ENCODE data around the gene TTBK2. TPM values are rescaled to one million over a fixed set of nuclear protein-coding genes. Genes with fewer than 3 reads are reported as not detected.

The TTBK2 gene
- total RNA-seq, 1 donor from 2014 or later: 20.1 TPM

DNA sequence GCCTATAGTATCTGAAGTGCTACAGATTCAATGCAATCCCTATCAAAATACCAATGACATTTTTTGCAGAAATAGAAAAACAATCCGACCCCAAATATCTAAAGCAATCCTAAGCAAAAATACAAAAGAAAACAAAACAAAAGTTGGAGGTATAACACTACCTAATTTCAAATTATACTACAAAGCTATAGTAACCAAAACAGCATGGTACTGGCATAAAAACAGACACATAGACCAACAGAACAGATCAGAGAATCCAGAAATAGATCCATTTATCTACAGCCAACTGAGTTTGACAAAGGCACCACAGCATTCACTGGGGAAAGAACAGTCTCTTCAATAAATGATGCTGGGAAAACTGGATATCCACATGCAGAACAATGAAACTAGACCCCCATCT is 159.8 kb downstream of the TTBK2 start:
- Histone ChIP-seq H3K36me3 (ENCODE audit: control insufficient read depth, insufficient read depth, low read length) (no peaks in the 10 kb centered on the region), H3K4me3 (ENCODE audit: low read depth, low read length) (no peak overlapping the region), H3K27me3 (ENCODE audit: control insufficient read depth, insufficient read depth, low read length) (no peaks in the 10 kb centered on the region)
- no peak for DNase-seq (ENCODE audit: low read depth)
- TF ChIP-seq, protein P1, sequence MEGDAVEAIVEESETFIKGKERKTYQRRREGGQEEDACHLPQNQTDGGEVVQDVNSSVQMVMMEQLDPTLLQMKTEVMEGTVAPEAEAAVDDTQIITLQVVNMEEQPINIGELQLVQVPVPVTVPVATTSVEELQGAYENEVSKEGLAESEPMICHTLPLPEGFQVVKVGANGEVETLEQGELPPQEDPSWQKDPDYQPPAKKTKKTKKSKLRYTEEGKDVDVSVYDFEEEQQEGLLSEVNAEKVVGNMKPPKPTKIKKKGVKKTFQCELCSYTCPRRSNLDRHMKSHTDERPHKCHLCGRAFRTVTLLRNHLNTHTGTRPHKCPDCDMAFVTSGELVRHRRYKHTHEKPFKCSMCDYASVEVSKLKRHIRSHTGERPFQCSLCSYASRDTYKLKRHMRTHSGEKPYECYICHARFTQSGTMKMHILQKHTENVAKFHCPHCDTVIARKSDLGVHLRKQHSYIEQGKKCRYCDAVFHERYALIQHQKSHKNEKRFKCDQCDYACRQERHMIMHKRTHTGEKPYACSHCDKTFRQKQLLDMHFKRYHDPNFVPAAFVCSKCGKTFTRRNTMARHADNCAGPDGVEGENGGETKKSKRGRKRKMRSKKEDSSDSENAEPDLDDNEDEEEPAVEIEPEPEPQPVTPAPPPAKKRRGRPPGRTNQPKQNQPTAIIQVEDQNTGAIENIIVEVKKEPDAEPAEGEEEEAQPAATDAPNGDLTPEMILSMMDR (IDR thresholded peaks at IDR 0.05; ENCODE audit: insufficient read depth, low read length, poor library complexity, severe bottlenecking): no peak

GRCh38 chr15:42759093-42759492 is 161.5 kb downstream of the TTBK2 start:
- no peak overlapping the region for H3K4me3 ChIP-seq (ENCODE audit: low read depth, low read length)
- no peaks in the 10 kb centered on the region for H3K27me3 ChIP-seq (ENCODE audit: control insufficient read depth, insufficient read depth, low read length)
- TF ChIP-seq, protein P1 (IDR thresholded peaks at IDR 0.05; ENCODE audit: insufficient read depth, low read length, poor library complexity, severe bottlenecking): no peak
- H3K36me3 ChIP-seq (ENCODE audit: control insufficient read depth, insufficient read depth, low read length): no peaks in the 10 kb centered on the region
- no peak for DNase-seq (ENCODE audit: low read depth)

DNA sequence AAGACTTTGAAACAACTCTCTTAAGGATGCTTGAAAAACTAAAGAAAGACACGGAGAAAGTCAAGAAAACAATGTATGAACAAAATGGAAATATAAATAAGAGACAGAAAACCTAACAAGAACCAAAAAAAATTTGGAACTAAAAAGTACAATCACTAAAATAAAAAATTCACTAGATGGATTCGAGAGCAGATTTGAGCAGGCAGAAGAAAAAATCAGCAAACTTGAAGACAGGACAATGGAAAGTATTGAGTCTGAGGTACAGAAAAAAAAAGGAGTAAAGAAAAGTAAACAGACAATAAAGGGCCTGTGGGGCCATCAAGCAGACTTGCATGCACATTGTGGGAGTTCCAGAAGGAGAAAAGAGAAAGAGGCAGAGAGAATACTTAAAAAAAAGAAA is 170.3 kb downstream of the TTBK2 start:
- TF ChIP-seq, protein P1 (IDR thresholded peaks at IDR 0.05; ENCODE audit: insufficient read depth, low read length, poor library complexity, severe bottlenecking): no peak

DNA sequence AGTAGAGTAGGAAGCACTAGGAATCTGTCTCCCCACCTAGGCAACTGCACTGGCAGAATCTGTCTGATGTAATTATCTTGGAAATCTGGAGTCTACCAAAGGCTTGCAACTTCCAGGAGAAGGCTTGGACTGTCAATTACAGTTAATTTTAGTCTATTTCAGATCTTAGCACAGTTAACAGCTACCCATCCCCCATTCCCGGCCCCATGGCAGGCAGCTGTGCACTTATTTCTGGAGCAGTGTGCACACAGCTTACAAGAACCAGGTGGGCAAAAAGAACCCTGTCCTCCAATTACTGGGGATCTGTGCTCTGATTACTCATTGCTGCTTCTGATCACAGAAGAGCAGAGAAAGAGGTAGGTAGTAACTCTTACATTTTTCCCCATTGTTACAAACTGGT is 171.3 kb downstream of the TTBK2 start:
- TF ChIP-seq, protein P1 (IDR thresholded peaks at IDR 0.05; ENCODE audit: insufficient read depth, low read length, poor library complexity, severe bottlenecking): no peak
- no peak for DNase-seq (ENCODE audit: low read depth)
- Histone ChIP-seq H3K36me3 (ENCODE audit: control insufficient read depth, insufficient read depth, low read length) (no peaks in the 10 kb centered on the region), H3K27me3 (ENCODE audit: control insufficient read depth, insufficient read depth, low read length) (no peaks in the 10 kb centered on the region), H3K4me3 (ENCODE audit: low read depth, low read length) (no peak overlapping the region)

More for the DNA sequence above, 170.3 kb downstream of the TTBK2 start:
- H3K4me3 ChIP-seq (ENCODE audit: low read depth, low read length): no peak overlapping the region
- H3K36me3 ChIP-seq (ENCODE audit: control insufficient read depth, insufficient read depth, low read length): no peaks in the 10 kb centered on the region
- no peak for DNase-seq (ENCODE audit: low read depth)
- no peaks in the 10 kb centered on the region for H3K27me3 ChIP-seq (ENCODE audit: control insufficient read depth, insufficient read depth, low read length)

DNA sequence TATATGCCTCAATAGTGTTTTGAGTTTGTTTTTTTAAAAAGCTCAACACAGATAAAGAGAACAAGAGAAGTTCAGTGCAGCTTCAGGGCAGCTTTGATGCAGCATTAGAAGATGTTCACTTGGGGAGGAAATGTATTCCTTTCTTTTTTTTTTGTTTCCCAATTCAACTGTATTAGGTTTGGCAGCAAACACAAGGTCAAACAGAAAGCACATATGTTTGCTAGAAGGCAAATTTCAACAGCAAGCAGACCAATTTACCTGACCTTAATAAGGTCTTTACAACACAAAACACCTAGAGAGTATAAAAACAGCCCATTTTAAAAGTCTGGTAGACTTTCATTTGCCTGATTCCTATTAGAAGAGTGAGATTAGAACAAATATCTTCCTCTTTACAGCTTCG is 176.4 kb downstream of the TTBK2 start:
- no peaks in the 10 kb centered on the region for H3K36me3 ChIP-seq (ENCODE audit: control insufficient read depth, insufficient read depth, low read length)
- H3K27me3 ChIP-seq (ENCODE audit: control insufficient read depth, insufficient read depth, low read length): no peaks in the 10 kb centered on the region
- no peak overlapping the region for H3K4me3 ChIP-seq (ENCODE audit: low read depth, low read length)
- TF ChIP-seq, protein P1 (IDR thresholded peaks at IDR 0.05; ENCODE audit: insufficient read depth, low read length, poor library complexity, severe bottlenecking): no peak
- no peak for DNase-seq (ENCODE audit: low read depth)

DNA sequence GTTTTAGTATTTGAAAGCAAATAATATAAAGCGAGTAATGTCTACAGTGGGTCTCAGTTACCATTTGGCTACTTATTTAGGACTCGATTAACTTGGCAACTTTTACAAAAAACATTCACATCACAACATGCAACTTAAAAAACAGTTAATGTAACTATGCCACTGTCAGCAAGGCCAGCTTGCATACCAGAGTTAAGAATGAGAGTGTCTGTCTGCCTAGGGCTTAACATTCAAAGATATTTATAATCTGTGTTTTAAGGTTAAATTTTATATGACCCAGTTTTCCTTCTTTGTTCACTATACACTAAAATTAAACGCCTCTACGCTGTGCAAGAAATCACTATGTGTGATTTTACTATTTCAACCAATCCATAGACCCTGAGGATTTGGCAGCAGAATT is 178.4 kb downstream of the TTBK2 start:
- Histone ChIP-seq H3K27me3 (ENCODE audit: control insufficient read depth, insufficient read depth, low read length) (no peaks in the 10 kb centered on the region), H3K4me3 (ENCODE audit: low read depth, low read length) (no peak overlapping the region), H3K36me3 (ENCODE audit: control insufficient read depth, insufficient read depth, low read length) (no peaks in the 10 kb centered on the region)
- DNase-seq (ENCODE audit: low read depth): no peak
- TF ChIP-seq, protein P1 (IDR thresholded peaks at IDR 0.05; ENCODE audit: insufficient read depth, low read length, poor library complexity, severe bottlenecking): no peak
